HUES48 (cell line): ENCODE results near the gene PIBF1.

Experiments
- H3K27ac ChIP-seq: one replicate; pipeline ENCODE4 v1.7.0; 2013; ENCODE audit warnings: low read depth, low read length, inconsistent platforms
- H3K27me3 ChIP-seq: 2 replicates; pipeline ENCODE4 v1.6.1; 2013; ENCODE audit warnings: mild to moderate bottlenecking, low read length; ENCODE audit not compliant: control insufficient read depth, insufficient read depth
- H3K36me3 ChIP-seq: 2 replicates; pipeline ENCODE4 v1.6.1; 2013; ENCODE audit warnings: low read length; ENCODE audit not compliant: control insufficient read depth, insufficient read depth
- H3K4me1 ChIP-seq: 2 replicates; pipeline ENCODE4 v1.6.1; 2013; ENCODE audit warnings: mild to moderate bottlenecking, low read length; ENCODE audit not compliant: control insufficient read depth, insufficient read depth
- H3K4me3 ChIP-seq: 2 replicates; pipeline ENCODE4 v1.5.1; 2013; ENCODE audit warnings: mild to moderate bottlenecking, low read depth, low read length
- H3K9ac ChIP-seq: 2 replicates; pipeline ENCODE4 v1.6.1; 2013; ENCODE audit warnings: mild to moderate bottlenecking, low read depth, low read length, moderate library complexity
- H3K9me3 ChIP-seq: 2 replicates; pipeline ENCODE4 v1.6.1; 2013; ENCODE audit warnings: low read length; ENCODE audit not compliant: control insufficient read depth, insufficient read depth

PIBF1 gene

DNA sequence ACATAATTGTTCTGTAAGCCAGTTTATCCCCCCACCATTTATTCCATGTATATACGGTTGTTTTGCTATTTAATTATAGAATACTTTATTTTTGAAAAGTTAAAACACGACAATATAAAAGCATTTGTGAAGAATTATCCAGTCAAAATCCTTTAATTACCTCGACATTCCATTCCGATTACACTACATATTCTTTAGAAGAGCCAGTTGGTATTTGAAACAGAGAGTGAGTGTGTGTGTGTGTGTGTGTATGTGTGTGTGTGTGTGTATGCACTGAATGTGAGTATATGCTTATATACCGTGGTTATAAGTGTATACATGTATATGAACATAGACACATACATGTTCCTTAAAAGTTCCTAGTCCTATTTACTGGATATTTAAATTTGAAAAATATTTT is 189.0 kb downstream of the PIBF1 start:
- Histone ChIP-seq H3K4me3 (no peak overlapping the region), H3K4me1 (0 out of 2 replicates have a peak, but pooled peaks cover 1% of the 10 kb centered on the region), H3K9me3 (no peaks in the 10 kb centered on the region), H3K9ac (no peak overlapping the region), H3K27me3 (no peaks in the 10 kb centered on the region), H3K27ac (no peak overlapping the region), H3K36me3 (no peaks in the 10 kb centered on the region)

DNA sequence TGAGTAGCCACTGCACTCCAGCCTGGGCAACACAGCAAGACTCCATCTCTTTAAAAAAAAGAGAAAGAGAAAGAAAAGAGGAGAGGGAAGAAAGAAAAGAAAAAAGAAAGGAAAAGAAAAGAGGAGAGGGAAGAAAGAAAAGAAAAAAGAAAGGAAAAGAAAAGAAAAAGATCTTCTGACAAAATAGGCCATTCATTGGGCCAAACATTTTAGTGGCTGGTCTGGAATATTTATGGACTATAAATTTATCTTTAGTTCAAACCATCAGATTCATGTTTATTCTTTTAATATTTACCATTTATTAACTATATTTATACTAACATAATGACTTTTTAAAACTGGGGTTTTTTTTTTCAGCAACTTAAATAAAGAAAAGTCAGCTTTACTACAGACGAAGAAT is 191.3 kb downstream of the PIBF1 start:
- Histone ChIP-seq H3K27ac (no peak overlapping the region), H3K9me3 (no peaks in the 10 kb centered on the region), H3K9ac (no peak overlapping the region), H3K4me3 (no peak overlapping the region), H3K27me3 (no peaks in the 10 kb centered on the region), H3K4me1 (peaks cover 11% of the 10 kb centered on the region), H3K36me3 (no peaks in the 10 kb centered on the region)

GRCh38 chr13:72983085-72983768 is 201.3 kb downstream of the PIBF1 start:
- no peaks in the 10 kb centered on the region for H3K9me3 ChIP-seq
- H3K4me3 ChIP-seq: no peak overlapping the region
- no peaks in the 10 kb centered on the region for H3K36me3 ChIP-seq
- H3K9ac ChIP-seq: no peak overlapping the region
- H3K4me1 ChIP-seq: peaks cover 3% of the 10 kb centered on the region; the same call in 1 of the 2 replicates
- no peak overlapping the region for H3K27ac ChIP-seq
- H3K27me3 ChIP-seq: no peaks in the 10 kb centered on the region

GRCh38 chr13:72985610-72986009 is 203.7 kb downstream of the PIBF1 start:
- Histone ChIP-seq H3K4me1 (no peaks in the 10 kb centered on the region), H3K9ac (no peak overlapping the region), H3K27ac (no peak overlapping the region), H3K4me3 (no peak overlapping the region), H3K36me3 (no peaks in the 10 kb centered on the region), H3K27me3 (no peaks in the 10 kb centered on the region), H3K9me3 (no peaks in the 10 kb centered on the region)

- no peak overlapping the region for H3K27ac ChIP-seq
- H3K9ac ChIP-seq: no peak overlapping the region
- no peaks in the 10 kb centered on the region for H3K36me3 ChIP-seq
- no peaks in the 10 kb centered on the region for H3K9me3 ChIP-seq
- H3K4me3 ChIP-seq: no peak overlapping the region
- no peaks in the 10 kb centered on the region for H3K4me1 ChIP-seq
- no peaks in the 10 kb centered on the region for H3K27me3 ChIP-seq
Observed at GRCh38 chr13:72986197-72986596, 204.3 kb downstream of the PIBF1 start.

DNA sequence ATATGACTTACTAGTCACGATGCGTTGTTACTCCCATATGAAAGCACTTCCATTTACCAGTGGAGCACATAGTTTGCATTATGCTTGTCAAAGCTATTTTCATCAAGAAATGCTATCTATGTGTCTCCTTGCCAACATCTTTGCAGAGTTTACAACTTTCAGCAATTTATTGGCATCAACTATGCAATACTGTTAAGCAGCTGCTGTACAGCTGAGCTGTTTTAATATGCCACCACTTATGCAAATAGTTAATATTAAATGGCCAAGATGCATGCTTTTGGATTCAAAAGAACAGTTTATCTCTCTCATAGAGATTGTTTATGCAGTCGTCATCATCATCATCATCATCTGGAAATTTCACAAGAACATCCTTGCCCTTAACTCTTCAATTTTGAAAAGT is 209.0 kb downstream of the PIBF1 start:
- H3K4me3 ChIP-seq: no peak overlapping the region
- H3K9ac ChIP-seq: no peak overlapping the region
- H3K27me3 ChIP-seq: no peaks in the 10 kb centered on the region
- H3K27ac ChIP-seq: no peak overlapping the region
- 0 out of 2 replicates have a peak, but pooled peaks cover 3% of the 10 kb centered on the region for H3K4me1 ChIP-seq
- H3K36me3 ChIP-seq: no peaks in the 10 kb centered on the region
- H3K9me3 ChIP-seq: no peaks in the 10 kb centered on the region

DNA sequence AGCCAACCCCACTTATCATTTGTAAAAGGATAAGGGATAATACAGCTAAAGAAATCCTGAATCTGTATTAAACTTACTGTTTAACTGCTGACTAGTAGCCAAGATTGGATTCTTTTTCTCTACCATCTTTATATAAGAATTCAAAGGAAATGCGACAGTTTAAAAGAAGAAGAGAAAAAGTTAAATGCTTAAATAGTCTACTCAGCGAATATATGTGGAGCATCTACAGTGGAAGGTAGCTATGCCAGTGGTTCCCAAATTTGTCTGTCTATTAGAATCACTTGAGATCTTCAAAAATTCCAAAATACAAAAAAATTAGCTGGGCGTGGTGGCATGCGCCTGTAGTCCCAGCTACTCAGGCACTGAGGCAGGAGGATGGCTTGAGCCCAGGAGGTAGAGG is 216.1 kb downstream of the PIBF1 start:
- Histone ChIP-seq H3K27ac (no peak overlapping the region), H3K4me3 (no peak overlapping the region), H3K36me3 (no peaks in the 10 kb centered on the region)

DNA sequence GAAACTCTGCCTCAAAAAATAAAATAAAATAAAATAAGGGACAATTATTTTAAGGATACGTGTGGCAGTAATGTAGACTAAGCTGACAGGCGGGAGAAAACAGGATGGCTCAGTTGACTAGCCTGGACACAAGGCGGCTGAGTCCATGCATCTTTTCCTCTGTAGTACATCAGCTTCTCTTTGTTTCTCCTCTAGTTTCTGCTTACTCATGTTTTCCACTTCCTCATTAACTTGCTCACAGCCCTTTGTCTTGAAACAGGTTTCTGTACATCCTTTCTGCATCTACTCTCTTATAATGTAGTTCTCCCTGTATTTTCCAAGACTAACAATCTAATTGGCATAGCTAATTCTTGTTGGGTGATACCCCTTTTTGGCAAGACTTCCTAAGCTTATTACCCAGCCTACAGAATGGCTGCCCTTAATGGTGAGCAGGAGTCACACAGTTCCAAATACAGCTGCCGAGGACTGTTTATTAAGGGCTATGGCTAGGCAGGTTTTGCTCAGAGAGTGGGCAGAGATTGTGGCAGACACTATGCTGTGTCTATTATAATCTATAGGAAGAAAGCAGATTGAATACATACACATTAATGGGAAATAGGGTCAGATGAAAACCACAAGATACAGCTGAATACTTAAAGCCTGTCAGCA is 218.2 kb downstream of the PIBF1 start:
- Histone ChIP-seq H3K4me1 (no peaks in the 10 kb centered on the region), H3K9me3 (no peaks in the 10 kb centered on the region), H3K27me3 (no peaks in the 10 kb centered on the region), H3K9ac (no peak overlapping the region), H3K27ac (no peak overlapping the region), H3K4me3 (no peak overlapping the region), H3K36me3 (no peaks in the 10 kb centered on the region)

More for the DNA sequence above, 216.1 kb downstream of the PIBF1 start:
- H3K9ac ChIP-seq: no peak overlapping the region
- 0 out of 2 replicates have a peak, but pooled peaks cover 3% of the 10 kb centered on the region for H3K4me1 ChIP-seq
- H3K27me3 ChIP-seq: no peaks in the 10 kb centered on the region
- H3K9me3 ChIP-seq: no peaks in the 10 kb centered on the region

- no peaks in the 10 kb centered on the region for H3K36me3 ChIP-seq
- H3K27me3 ChIP-seq: no peaks in the 10 kb centered on the region
- H3K4me3 ChIP-seq: no peak overlapping the region
- H3K9me3 ChIP-seq: no peaks in the 10 kb centered on the region
- no peaks in the 10 kb centered on the region for H3K4me1 ChIP-seq
- no peak overlapping the region for H3K27ac ChIP-seq
- no peak overlapping the region for H3K9ac ChIP-seq
Observed at GRCh38 chr13:73001971-73002370, 220.0 kb downstream of the PIBF1 start.

DNA sequence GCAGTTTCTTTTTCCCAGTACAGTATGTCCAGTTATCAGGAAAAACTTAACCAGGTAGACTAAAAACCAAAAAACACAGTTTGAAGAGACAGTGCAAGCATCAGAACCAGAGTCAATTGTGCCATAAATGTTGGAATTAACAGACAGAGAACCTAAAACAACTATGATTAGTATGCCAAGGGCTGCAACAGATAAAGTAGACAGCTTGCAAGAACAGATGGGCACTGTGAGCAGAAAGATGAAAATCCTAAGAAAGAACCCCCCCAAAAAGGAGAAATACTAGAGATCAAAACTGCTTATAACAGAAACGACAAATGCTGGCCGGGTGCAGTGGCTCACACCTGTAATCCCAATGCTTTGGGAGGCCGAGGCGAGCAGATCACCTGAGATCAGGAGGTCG is 229.8 kb downstream of the PIBF1 start:
- H3K27me3 ChIP-seq: no peaks in the 10 kb centered on the region
- H3K9me3 ChIP-seq: no peaks in the 10 kb centered on the region
- no peak overlapping the region for H3K4me3 ChIP-seq
- no peak overlapping the region for H3K27ac ChIP-seq
- H3K9ac ChIP-seq: no peak overlapping the region
- no peaks in the 10 kb centered on the region for H3K36me3 ChIP-seq
- no peaks in the 10 kb centered on the region for H3K4me1 ChIP-seq

DNA sequence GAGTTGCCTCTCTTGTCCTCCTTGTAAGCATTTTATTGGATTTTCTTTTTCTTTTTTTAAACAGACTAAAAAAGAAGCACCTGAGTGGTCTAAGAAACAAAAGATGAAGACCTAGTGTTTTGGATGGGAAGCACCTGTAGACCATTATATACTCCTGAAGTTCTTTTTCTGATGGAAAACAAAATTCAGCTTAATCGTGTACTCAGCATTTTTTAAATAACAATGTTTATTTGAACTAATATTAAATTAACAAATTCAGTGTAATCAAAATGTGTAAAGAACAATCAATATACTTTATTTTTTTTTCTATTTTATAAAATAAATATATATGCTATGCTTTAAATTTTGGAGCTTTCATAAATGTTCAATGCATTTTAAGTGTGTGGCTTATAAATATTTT is 233.9 kb downstream of the PIBF1 start:
- no peaks in the 10 kb centered on the region for H3K9me3 ChIP-seq
- H3K36me3 ChIP-seq: no peaks in the 10 kb centered on the region
- H3K4me1 ChIP-seq: no peaks in the 10 kb centered on the region
- H3K9ac ChIP-seq: no peak overlapping the region
- no peak overlapping the region for H3K4me3 ChIP-seq
- no peak overlapping the region for H3K27ac ChIP-seq
- H3K27me3 ChIP-seq: no peaks in the 10 kb centered on the region
